Esophagus (tissue), 2 donors: ENCODE measurements around the gene MRPL38. TPM values are rescaled to one million over a fixed set of nuclear protein-coding genes. Genes with fewer than 3 reads are reported as not detected.
"Not testable (repeated sequence)": the region's sequence is repeated elsewhere in the genome, so short reads cannot be mapped to it uniquely, and the experiment has no call there.

Experiments
- H3K27ac ChIP-seq, 2 donors: one replicate each; pipeline ENCODE4 v1.5.1; 2013; ENCODE audit warnings: low read depth in 2 of 2, mild to moderate bottlenecking in 2 of 2, inconsistent platforms in 1 of 2, low read length in 1 of 2, moderate library complexity in 1 of 2
- H3K27me3 ChIP-seq, 2 donors: one replicate each; pipeline ENCODE4 v1.6.1; 2013; ENCODE audit warnings: low read length in 2 of 2, control low read depth in 1 of 2, mild to moderate bottlenecking in 1 of 2; ENCODE audit not compliant: insufficient read depth in 2 of 2, control insufficient read depth in 1 of 2
- H3K36me3 ChIP-seq, 2 donors: one replicate each; pipeline ENCODE4 v1.6.1; 2013; ENCODE audit warnings: low read length in 1 of 2; ENCODE audit not compliant: control insufficient read depth in 2 of 2, insufficient read depth in 2 of 2
- H3K4me1 ChIP-seq, 2 donors: one replicate each; pipeline ENCODE4 v1.6.1; 2013; ENCODE audit warnings: low read length in 1 of 2; ENCODE audit not compliant: control insufficient read depth in 2 of 2, insufficient read depth in 2 of 2
- H3K4me3 ChIP-seq, 2 donors: one replicate each; pipeline ENCODE4 v1.5.1; 2013; ENCODE audit warnings: low read length in 2 of 2, mild to moderate bottlenecking in 2 of 2, low read depth in 1 of 2, moderate library complexity in 1 of 2
- H3K9me3 ChIP-seq, 2 donors: one replicate each; pipeline ENCODE4 v1.6.1; 2013; ENCODE audit warnings: mild to moderate bottlenecking in 2 of 2, low read depth in 1 of 2, low read length in 1 of 2, moderate library complexity in 1 of 2; ENCODE audit not compliant: control insufficient read depth in 2 of 2, insufficient read depth in 1 of 2
- WGBS, 2 donors: extraction: QIAGEN DNeasy Blood & Tissue Kit; methylation state at CpG; one replicate each; pipeline ENCODE4 v1.1.7; 2013; 5-methylcytosine and 5-hydroxymethylcytosine counted together
- polyA plus RNA-seq, 2 donors: library from polyadenylated mRNA; stranded (reverse); fragments of 200-250 nt; gene quantifications; one replicate each; pipeline ENCODE4 v1.2.3, GENCODE V29; 2013
- donor health status: healthy with polysubstance abuse.
- donor health status: Bipolar disorder and iron deficiency.

The MRPL38 gene
- polyA plus RNA-seq, 2 donors = 51.7 to 65.8 TPM

GRCh38 chr17:75856062-75856756 is 48.5 kb downstream of the MRPL38 start:
- peaks cover 0 to 8% of the 10 kb centered on the region in 2 donors for H3K4me1 ChIP-seq
- peak overlapping the region; percentile 95 to 98 for H3K27ac ChIP-seq
- no peaks in the 10 kb centered on the region for H3K27me3 ChIP-seq
- H3K36me3 ChIP-seq = peaks cover 2 to 3% of the 10 kb centered on the region in 2 donors
- 2 to 3% methylated on average over 23 to 24 of the region's 24 CpGs for WGBS, 2 donors
- no peaks in the 10 kb centered on the region for H3K9me3 ChIP-seq
- peak overlapping the region; percentile 82 to 95 for H3K4me3 ChIP-seq

- WGBS, 2 donors = 0% methylated on average over 58 of the region's 58 CpGs
- peaks cover 0 to 8% of the 10 kb centered on the region in 2 donors for H3K4me1 ChIP-seq
- H3K9me3 ChIP-seq = no peaks in the 10 kb centered on the region
- peak within 1 kb of the TSS; percentile 95 to 98 for H3K27ac ChIP-seq
- H3K27me3 ChIP-seq = no peaks in the 10 kb centered on the region
- H3K4me3 ChIP-seq = peak within 1 kb of the TSS; percentile 82 to 95
- peaks cover 8 to 10% of the 10 kb centered on the region in 2 donors for H3K36me3 ChIP-seq
Observed at GRCh38 chr17:75855310-75856061, 49.2 kb downstream of the MRPL38 start, which contains the start of gene WBP2. Gene WBP2, minus strand, starts transcription at chr17:75855335. Its CDS starts 38 bp downstream, at chr17:75855297.

- 0 to 1% methylated on average over 19 of the region's 19 CpGs for WGBS, 2 donors
- H3K4me1 ChIP-seq = peaks cover 0 to 8% of the 10 kb centered on the region in 2 donors
Observed at GRCh38 chr17:75854881-75855309, 49.8 kb downstream of the MRPL38 start.

GRCh38 chr17:75854101-75854748 is 50.5 kb downstream of the MRPL38 start:
- Histone ChIP-seq H3K27ac (peak overlapping the region; percentile 93 to 96), H3K4me1 (peaks cover 0 to 8% of the 10 kb centered on the region in 2 donors), H3K36me3 (peaks cover 10 to 18% of the 10 kb centered on the region in 2 donors), H3K9me3 (no peaks in the 10 kb centered on the region), H3K27me3 (no peaks in the 10 kb centered on the region), H3K4me3 (peak overlapping the region; percentile 47 to 80)
- WGBS, 2 donors = 17 to 18% methylated on average over 7 of the region's 7 CpGs

More at GRCh38 chr17:75854881-75855309, 49.8 kb downstream of the MRPL38 start:
- Histone ChIP-seq H3K4me3 (peak overlapping the region; percentile 47 to 80), H3K27me3 (no peaks in the 10 kb centered on the region), H3K27ac (peak overlapping the region; percentile 93 to 96), H3K9me3 (no peaks in the 10 kb centered on the region), H3K36me3 (peaks cover 8 to 11% of the 10 kb centered on the region in 2 donors)

- WGBS, 2 donors = 65% methylated on average over 7 of the region's 7 CpGs
- H3K9me3 ChIP-seq = no peaks in the 10 kb centered on the region
- H3K4me1 ChIP-seq = peaks cover 0 to 8% of the 10 kb centered on the region in 2 donors
- no peak overlapping the region for H3K4me3 ChIP-seq
- peak overlapping the region in 1 of 2 donors; percentile 33 for H3K27ac ChIP-seq
- no peaks in the 10 kb centered on the region for H3K27me3 ChIP-seq
- H3K36me3 ChIP-seq = peaks cover 14 to 24% of the 10 kb centered on the region in 2 donors
Observed at GRCh38 chr17:75853433-75853832, 51.3 kb downstream of the MRPL38 start.

GRCh38 chr17:75851693-75851991 is 53.0 kb downstream of the MRPL38 start:
- peaks cover 25 to 41% of the 10 kb centered on the region in 2 donors for H3K36me3 ChIP-seq
- H3K9me3 ChIP-seq, H3K27me3 ChIP-seq, H3K27ac ChIP-seq, H3K4me3 ChIP-seq: not testable (repeated sequence)
- H3K4me1 ChIP-seq = peaks cover 0 to 16% of the 10 kb centered on the region in 2 donors
- WGBS, 2 donors = 89 to 94% methylated on average over 15 of the region's 15 CpGs

- WGBS, 2 donors = 88 to 90% methylated on average over 12 of the region's 12 CpGs
- Histone ChIP-seq H3K4me3 (no peak overlapping the region), H3K27me3 (no peaks in the 10 kb centered on the region), H3K27ac (no peak overlapping the region), H3K4me1 (peaks cover 0 to 16% of the 10 kb centered on the region in 2 donors), H3K9me3 (no peaks in the 10 kb centered on the region), H3K36me3 (peaks cover 26 to 45% of the 10 kb centered on the region in 2 donors)
Observed at GRCh38 chr17:75850928-75851692, 53.6 kb downstream of the MRPL38 start.

GRCh38 chr17:75849724-75850123 is 55.0 kb downstream of the MRPL38 start:
- peaks cover 26 to 46% of the 10 kb centered on the region in 2 donors for H3K36me3 ChIP-seq
- no peaks in the 10 kb centered on the region for H3K9me3 ChIP-seq
- H3K27ac ChIP-seq = no peak overlapping the region
- no peaks in the 10 kb centered on the region for H3K27me3 ChIP-seq
- 82 to 85% methylated on average over 9 of the region's 9 CpGs for WGBS, 2 donors
- H3K4me1 ChIP-seq = peaks cover 0 to 28% of the 10 kb centered on the region in 2 donors
- H3K4me3 ChIP-seq = no peak overlapping the region

GRCh38 chr17:75849279-75849646 is 55.4 kb downstream of the MRPL38 start:
- Histone ChIP-seq H3K27ac (peak overlapping the region in 1 of 2 donors; percentile 63), H3K9me3 (no peaks in the 10 kb centered on the region), H3K4me3 (no peak overlapping the region), H3K36me3 (peaks cover 26 to 46% of the 10 kb centered on the region in 2 donors), H3K27me3 (no peaks in the 10 kb centered on the region), H3K4me1 (peaks cover 0 to 29% of the 10 kb centered on the region in 2 donors)
- 81% methylated on average over 11 of the region's 11 CpGs for WGBS, 2 donors
